A549 (cell line): ENCODE data around the gene PGM5.

Experiments
- CBX2 ChIP-seq: fragments of 200-600 bp; sonication (generic); IDR thresholded peaks from 2 replicates; pipeline ENCODE4 v1.6.1; 2016; ENCODE audit warnings: low read depth, mild to moderate bottlenecking, borderline replicate concordance
- CHD4 ChIP-seq: fragments of 200-600 bp; sonication (generic); IDR thresholded peaks from 2 replicates; pipeline ENCODE4 v1.6.1; 2016; ENCODE audit warnings: antibody characterized with exemption, mild to moderate bottlenecking, borderline replicate concordance
- MYC ChIP-seq: IDR thresholded peaks from 2 replicates; pipeline ENCODE4 v1.6.1; 2012; ENCODE audit warnings: mild to moderate bottlenecking, inconsistent platforms, low read length, improper control_type of control experiment, borderline replicate concordance
- SMC3 ChIP-seq: fragments of >200 bp; sonication (Bioruptor Twin); formaldehyde crosslinking; IDR thresholded peaks from 3 replicates; pipeline ENCODE4 v1.6.1; 2018; ENCODE audit warnings: inconsistent platforms
- TF ChIP-seq, protein P1 (sequence below): fragments of >200 bp; sonication (Bioruptor Twin); formaldehyde crosslinking; IDR thresholded peaks from 3 replicates; pipeline ENCODE4 v1.5.1; 2016

DNA sequence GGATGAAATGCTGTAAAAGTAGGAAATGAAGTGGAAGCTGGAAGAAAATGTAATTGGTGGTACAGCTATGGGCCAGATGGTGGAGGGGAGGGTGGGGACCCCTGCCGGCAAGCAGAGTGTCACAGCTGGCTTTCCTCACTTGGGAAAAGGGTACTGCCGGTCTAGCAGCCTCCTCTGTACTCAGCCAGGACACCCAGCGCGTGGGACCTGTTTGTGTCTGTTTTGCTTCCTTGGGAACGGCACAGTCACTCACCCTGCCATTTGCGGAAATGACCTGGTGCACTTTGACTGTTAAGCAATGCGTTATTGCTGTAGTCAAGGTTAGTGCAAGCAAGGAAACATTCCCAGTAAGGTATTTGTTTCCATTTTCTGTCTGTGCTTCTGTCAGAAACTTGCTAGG lies 174.2 kb downstream of the PGM5 start:
- TF ChIP-seq, protein P1, sequence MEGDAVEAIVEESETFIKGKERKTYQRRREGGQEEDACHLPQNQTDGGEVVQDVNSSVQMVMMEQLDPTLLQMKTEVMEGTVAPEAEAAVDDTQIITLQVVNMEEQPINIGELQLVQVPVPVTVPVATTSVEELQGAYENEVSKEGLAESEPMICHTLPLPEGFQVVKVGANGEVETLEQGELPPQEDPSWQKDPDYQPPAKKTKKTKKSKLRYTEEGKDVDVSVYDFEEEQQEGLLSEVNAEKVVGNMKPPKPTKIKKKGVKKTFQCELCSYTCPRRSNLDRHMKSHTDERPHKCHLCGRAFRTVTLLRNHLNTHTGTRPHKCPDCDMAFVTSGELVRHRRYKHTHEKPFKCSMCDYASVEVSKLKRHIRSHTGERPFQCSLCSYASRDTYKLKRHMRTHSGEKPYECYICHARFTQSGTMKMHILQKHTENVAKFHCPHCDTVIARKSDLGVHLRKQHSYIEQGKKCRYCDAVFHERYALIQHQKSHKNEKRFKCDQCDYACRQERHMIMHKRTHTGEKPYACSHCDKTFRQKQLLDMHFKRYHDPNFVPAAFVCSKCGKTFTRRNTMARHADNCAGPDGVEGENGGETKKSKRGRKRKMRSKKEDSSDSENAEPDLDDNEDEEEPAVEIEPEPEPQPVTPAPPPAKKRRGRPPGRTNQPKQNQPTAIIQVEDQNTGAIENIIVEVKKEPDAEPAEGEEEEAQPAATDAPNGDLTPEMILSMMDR: no peak
- no peak for TF ChIP-seq SMC3
- TF ChIP-seq CBX2: no peak
- TF ChIP-seq MYC: no peak
- no peak for TF ChIP-seq CHD4
